Hepatocyte (in vitro differentiated cells): ENCODE measurements around the gene SLC35G4. TPM values are rescaled to one million over a fixed set of nuclear protein-coding genes. Genes with fewer than 3 reads are reported as not detected.
"Not testable (repeated sequence)": the region's sequence is repeated elsewhere in the genome, so short reads cannot be mapped to it uniquely, and the experiment has no call there.

Experiments
- DNase-seq: peaks from one replicate; pipeline ENCODE4 v3.0.0-alpha.2; 2016; ENCODE audit warnings: low spot score
- H2AFZ ChIP-seq: fragments of 200-600 bp; sonication (generic); 2 replicates; pipeline ENCODE4 v1.6.0; 2016; ENCODE audit warnings: antibody characterized with exemption, mild to moderate bottlenecking
- H3K27ac ChIP-seq: fragments of 200-600 bp; sonication (generic); 2 replicates; pipeline ENCODE4 v1.5.1; 2016; ENCODE audit warnings: mild to moderate bottlenecking
- H3K27me3 ChIP-seq: fragments of 200-600 bp; sonication (generic); 2 replicates; pipeline ENCODE4 v1.6.1; 2016
- H3K36me3 ChIP-seq: fragments of 200-600 bp; sonication (generic); replicated peaks from 2 replicates; pipeline ENCODE4 v1.5.1; 2016; ENCODE audit warnings: low read depth; ENCODE audit not compliant: insufficient read depth
- H3K4me1 ChIP-seq: fragments of 200-600 bp; sonication (generic); 2 replicates; pipeline ENCODE4 v1.5.1; 2016; ENCODE audit warnings: mild to moderate bottlenecking, moderate library complexity; ENCODE audit not compliant: insufficient read depth
- H3K4me2 ChIP-seq: fragments of 200-600 bp; sonication (generic); 2 replicates; pipeline ENCODE4 v1.6.0; 2016
- H3K4me3 ChIP-seq: fragments of 200-600 bp; sonication (generic); 2 replicates; pipeline ENCODE4 v1.5.1; 2016; ENCODE audit warnings: mild to moderate bottlenecking
- H3K79me2 ChIP-seq: fragments of 200-600 bp; sonication (generic); 2 replicates; pipeline ENCODE4 v1.6.0; 2017; ENCODE audit warnings: mild to moderate bottlenecking
- H3K9me2 ChIP-seq: fragments of 200-600 bp; sonication (generic); replicated peaks from 2 replicates; pipeline ENCODE4 v1.6.0; 2017; ENCODE audit warnings: mild to moderate bottlenecking; ENCODE audit not compliant: insufficient read depth
- H3K9me3 ChIP-seq: fragments of 200-600 bp; sonication (generic); 2 replicates; pipeline ENCODE4 v1.5.1; 2016; ENCODE audit warnings: low read depth, mild to moderate bottlenecking
- H4K20me1 ChIP-seq: fragments of 200-600 bp; sonication (generic); 2 replicates; pipeline ENCODE4 v1.6.0; 2016; ENCODE audit warnings: mild to moderate bottlenecking; ENCODE audit not compliant: insufficient read depth, poor library complexity, severe bottlenecking
- EZH2 ChIP-seq: fragments of 200-600 bp; sonication (generic); IDR thresholded peaks from 2 replicates; pipeline ENCODE4 v1.6.1; 2016; ENCODE audit warnings: antibody characterized with exemption, mild to moderate bottlenecking, borderline replicate concordance
- EZH2phosphoT487 ChIP-seq: fragments of 200-600 bp; sonication (generic); IDR thresholded peaks from one replicate; pipeline ENCODE4 v1.6.1; 2018; ENCODE audit warnings: antibody characterized with exemption, mild to moderate bottlenecking, low read depth, moderate library complexity; ENCODE audit not compliant: unreplicated experiment, severe bottlenecking
- WGBS: methylation state at CpG from one replicate; pipeline ENCODE4 v1.1.6; 2016; ENCODE audit warnings: low lambda C conversion rate; ENCODE audit errors: missing lambda C conversion rate; 5-methylcytosine and 5-hydroxymethylcytosine counted together
- polyA plus RNA-seq: library from polyadenylated mRNA; unstranded; fragments of >200 nt; fragmentation: Nextera tagmentation; extraction: Ambion mirVana; gene quantifications from 2 replicates; pipeline ENCODE4 v1.2.1, GENCODE V29; 2016
- total RNA-seq: library from RNA; depleted of rRNA; stranded (reverse); fragments of >200 nt; gene quantifications from 2 replicates; pipeline ENCODE4 v1.2.3, GENCODE V29; 2014
- TF ChIP-seq, protein P1 (sequence below): fragments of 200-600 bp; sonication (generic); IDR thresholded peaks from 2 replicates; pipeline ENCODE4 v1.5.1; 2016; ENCODE audit warnings: antibody characterized with exemption, mild to moderate bottlenecking; ENCODE audit not compliant: poor library complexity

The SLC35G4 gene
- total and polyA plus RNA-seq, 2 experiments from 2014 or later = not detected

DNA sequence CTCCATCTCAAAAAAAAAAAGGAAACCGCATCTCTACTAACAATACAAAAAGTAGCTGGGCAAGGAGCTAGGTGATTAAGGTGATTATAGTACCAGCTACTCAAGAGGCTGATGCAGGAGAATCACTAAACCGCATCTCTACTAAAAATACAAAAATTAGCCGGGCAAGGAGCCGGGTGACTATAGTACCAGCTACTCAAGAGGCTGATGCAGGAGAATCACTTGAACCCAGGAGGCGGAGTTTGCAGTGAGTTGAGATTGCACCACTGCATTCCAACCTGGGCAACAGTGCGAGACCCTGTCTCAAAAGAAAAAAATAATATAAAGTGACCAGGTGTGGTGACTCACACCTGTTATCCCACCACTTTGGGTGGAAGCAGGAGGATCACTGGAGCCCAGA, 5.6 kb downstream of the SLC35G4 start:
- H3K4me1 ChIP-seq, DNase-seq, H3K79me2 ChIP-seq, H2AFZ ChIP-seq, H3K9me3 ChIP-seq, H3K27ac ChIP-seq, H3K4me3 ChIP-seq, H3K4me2 ChIP-seq, H3K27me3 ChIP-seq, H4K20me1 ChIP-seq, H3K9me2 ChIP-seq, H3K36me3 ChIP-seq: not testable (repeated sequence)
- WGBS = 96% methylated on average over 6 of the region's 6 CpGs

DNA sequence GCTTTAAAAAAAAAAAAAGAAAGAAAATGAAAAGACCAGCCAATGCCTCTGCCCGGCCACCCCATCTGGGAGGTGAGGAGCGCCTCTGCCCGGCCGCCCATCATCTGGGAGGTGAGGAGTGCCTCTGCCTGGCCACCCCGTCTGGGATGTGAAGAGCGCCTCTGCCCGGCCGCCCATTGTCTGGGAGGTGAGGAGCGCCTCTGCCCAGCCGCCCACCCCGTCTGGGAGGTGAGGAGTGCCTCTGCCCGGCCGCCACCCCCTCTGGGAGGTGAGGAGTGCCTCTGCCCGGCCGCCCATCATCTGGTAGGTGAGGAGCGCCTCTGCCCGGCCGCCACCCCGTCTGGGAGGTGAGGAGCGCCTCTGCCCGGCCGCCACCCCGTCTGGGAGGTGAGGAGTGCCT, 37.9 kb downstream of the SLC35G4 start:
- 93% methylated on average over 6 of the region's 23 CpGs for WGBS
- H3K36me3 ChIP-seq, H3K27ac ChIP-seq, H3K79me2 ChIP-seq, H3K9me2 ChIP-seq, H3K9me3 ChIP-seq, H3K4me1 ChIP-seq, H3K4me2 ChIP-seq, DNase-seq, H4K20me1 ChIP-seq, H3K27me3 ChIP-seq, H2AFZ ChIP-seq, H3K4me3 ChIP-seq: not testable (repeated sequence)

DNA sequence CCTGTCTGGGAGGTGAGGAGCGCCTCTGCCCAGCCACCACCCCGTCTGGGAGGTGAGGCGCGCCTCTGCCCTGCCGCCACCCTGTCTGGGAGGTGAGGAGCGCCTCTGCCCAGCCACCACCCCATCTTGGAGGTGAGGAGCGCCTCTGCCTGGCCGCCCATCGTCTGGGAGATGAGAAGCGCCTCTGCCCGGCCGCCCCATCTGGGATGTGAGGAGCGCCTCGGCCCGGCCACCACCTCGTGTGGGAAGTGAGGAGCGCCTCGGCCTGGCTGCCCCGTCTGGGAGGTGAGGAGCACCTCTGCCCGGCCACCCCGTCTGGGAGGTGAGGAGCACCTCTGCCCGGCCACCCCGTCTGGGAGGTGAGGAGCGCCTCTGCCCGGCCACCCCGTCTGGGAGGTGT, 38.4 kb downstream of the SLC35G4 start:
- H3K4me2 ChIP-seq, DNase-seq, H3K9me2 ChIP-seq, H3K27ac ChIP-seq, H3K9me3 ChIP-seq, H3K4me1 ChIP-seq, H3K36me3 ChIP-seq, H3K4me3 ChIP-seq, H3K79me2 ChIP-seq, H4K20me1 ChIP-seq, H3K27me3 ChIP-seq, H2AFZ ChIP-seq: not testable (repeated sequence)
- WGBS = 95% methylated on average over 8 of the region's 26 CpGs

DNA sequence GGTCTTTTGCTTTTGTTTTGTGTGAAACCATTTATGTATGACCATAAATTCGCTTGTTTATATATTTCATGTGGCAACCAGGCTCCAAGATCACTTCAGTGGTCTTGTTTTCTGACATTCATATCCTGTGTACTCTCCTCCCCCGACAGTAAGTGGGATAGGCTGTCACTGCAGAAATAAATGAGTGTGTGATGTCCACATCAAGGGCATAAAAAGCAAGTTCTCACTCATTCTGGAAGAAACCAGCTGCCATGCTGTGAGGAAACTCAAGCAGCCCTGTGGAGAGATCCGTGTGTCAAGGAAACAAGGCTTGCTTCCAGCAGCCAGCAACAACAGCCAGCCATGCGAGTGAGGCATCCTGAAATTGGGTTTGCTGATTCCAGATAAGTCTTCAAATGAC, 40.4 kb downstream of the SLC35G4 start:
- Histone ChIP-seq H3K27me3 (peaks cover 2% of the 10 kb centered on the region), H2AFZ (no peak overlapping the region), H3K9me3 (no peaks in the 10 kb centered on the region), H3K9me2 (no peaks in the 10 kb centered on the region), H4K20me1 (no peaks in the 10 kb centered on the region), H3K4me2 (no peak overlapping the region), H3K36me3 (no peaks in the 10 kb centered on the region), H3K4me3 (no peak overlapping the region), H3K79me2 (no peaks in the 10 kb centered on the region), H3K4me1 (no peaks in the 10 kb centered on the region), H3K27ac (no peak overlapping the region)
- TF ChIP-seq EZH2phosphoT487 (no peak), EZH2 (no peak)
- TF ChIP-seq, protein P1, sequence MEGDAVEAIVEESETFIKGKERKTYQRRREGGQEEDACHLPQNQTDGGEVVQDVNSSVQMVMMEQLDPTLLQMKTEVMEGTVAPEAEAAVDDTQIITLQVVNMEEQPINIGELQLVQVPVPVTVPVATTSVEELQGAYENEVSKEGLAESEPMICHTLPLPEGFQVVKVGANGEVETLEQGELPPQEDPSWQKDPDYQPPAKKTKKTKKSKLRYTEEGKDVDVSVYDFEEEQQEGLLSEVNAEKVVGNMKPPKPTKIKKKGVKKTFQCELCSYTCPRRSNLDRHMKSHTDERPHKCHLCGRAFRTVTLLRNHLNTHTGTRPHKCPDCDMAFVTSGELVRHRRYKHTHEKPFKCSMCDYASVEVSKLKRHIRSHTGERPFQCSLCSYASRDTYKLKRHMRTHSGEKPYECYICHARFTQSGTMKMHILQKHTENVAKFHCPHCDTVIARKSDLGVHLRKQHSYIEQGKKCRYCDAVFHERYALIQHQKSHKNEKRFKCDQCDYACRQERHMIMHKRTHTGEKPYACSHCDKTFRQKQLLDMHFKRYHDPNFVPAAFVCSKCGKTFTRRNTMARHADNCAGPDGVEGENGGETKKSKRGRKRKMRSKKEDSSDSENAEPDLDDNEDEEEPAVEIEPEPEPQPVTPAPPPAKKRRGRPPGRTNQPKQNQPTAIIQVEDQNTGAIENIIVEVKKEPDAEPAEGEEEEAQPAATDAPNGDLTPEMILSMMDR = no peak
- WGBS = 76% methylated on average over 4 of the region's 4 CpGs
- no peak for DNase-seq

DNA sequence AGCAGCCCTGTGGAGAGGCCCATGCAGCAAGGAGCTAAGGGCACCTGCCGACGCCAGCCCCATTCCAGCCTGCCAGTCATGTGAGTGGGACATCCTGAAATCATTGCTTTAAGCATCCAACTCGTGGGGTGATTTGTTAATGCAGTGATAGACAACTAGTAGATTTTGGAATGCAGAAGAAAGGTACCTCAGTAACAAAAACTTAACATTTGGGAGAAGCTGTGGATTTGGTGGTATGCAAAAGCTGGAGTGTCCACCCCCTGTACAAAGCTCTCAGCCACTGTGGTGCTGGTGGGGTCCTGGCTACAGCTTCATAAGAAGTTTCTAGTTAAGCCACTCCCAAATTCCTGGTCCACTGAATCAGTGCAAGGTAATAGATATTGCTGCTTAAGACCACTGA, 42.5 kb downstream of the SLC35G4 start:
- H4K20me1 ChIP-seq = no peaks in the 10 kb centered on the region
- no peak overlapping the region for H3K4me3 ChIP-seq

More for the DNA sequence above, 42.5 kb downstream of the SLC35G4 start:
- no peak overlapping the region for H2AFZ ChIP-seq
- H3K9me2 ChIP-seq = no peaks in the 10 kb centered on the region
- DNase-seq = no peak
- 81% methylated on average over 3 of the region's 3 CpGs for WGBS
- H3K36me3 ChIP-seq = no peaks in the 10 kb centered on the region
- H3K9me3 ChIP-seq = no peaks in the 10 kb centered on the region
- H3K4me2 ChIP-seq = no peak overlapping the region
- peaks cover 5% of the 10 kb centered on the region for H3K27me3 ChIP-seq
- H3K27ac ChIP-seq = no peak overlapping the region
- no peaks in the 10 kb centered on the region for H3K79me2 ChIP-seq
- TF ChIP-seq EZH2phosphoT487 (no peak), EZH2 (no peak)
- TF ChIP-seq, protein P1 = no peak
- no peaks in the 10 kb centered on the region for H3K4me1 ChIP-seq
